Osteocyte (in vitro differentiated cells): Measurements from ENCODE around the gene ARHGAP30. TPM values are rescaled to one million over a fixed set of nuclear protein-coding genes. Genes with fewer than 3 reads are reported as not detected.

Experiments used
- DNase-seq: peaks from one replicate; pipeline ENCODE4 v3.0.0; 2021; ENCODE audit warnings: mixed read lengths; ENCODE audit not compliant: unreplicated experiment; ENCODE audit errors: extremely low spot score
- H3K27ac Mint-ChIP-seq: one replicate; pipeline ENCODE4 v1.8.0; 2021; ENCODE audit warnings: mild to moderate bottlenecking, mixed read lengths; ENCODE audit not compliant: unreplicated experiment
- H3K27me3 Mint-ChIP-seq: one replicate; pipeline ENCODE4 v1.8.0; 2021; ENCODE audit warnings: mixed read lengths; ENCODE audit not compliant: unreplicated experiment
- H3K36me3 Mint-ChIP-seq: one replicate; pipeline ENCODE4 v1.8.0; 2021; ENCODE audit warnings: mixed read lengths; ENCODE audit not compliant: unreplicated experiment
- H3K4me1 Mint-ChIP-seq: one replicate; pipeline ENCODE4 v1.8.0; 2021; ENCODE audit warnings: mixed read lengths; ENCODE audit not compliant: unreplicated experiment
- H3K4me3 Mint-ChIP-seq: one replicate; pipeline ENCODE4 v1.8.0; 2021; ENCODE audit warnings: mild to moderate bottlenecking, moderate library complexity, mixed read lengths; ENCODE audit not compliant: unreplicated experiment
- H3K9me3 Mint-ChIP-seq: one replicate; pipeline ENCODE4 v1.8.0; 2021; ENCODE audit warnings: mixed read lengths; ENCODE audit not compliant: unreplicated experiment
- total RNA-seq: library from RNA; stranded (reverse); gene quantifications from 2 replicates; pipeline ENCODE4 v1.2.1, GENCODE V29; 2021
- TF ChIP-seq, protein P1 (sequence below): fragments of 200-600 bp; sonication (generic); IDR thresholded peaks from 2 replicates; pipeline ENCODE4 v1.5.0; 2021; ENCODE audit warnings: antibody characterized with exemption, mild to moderate bottlenecking, moderate library complexity

Gene ARHGAP30
- total RNA-seq, 1 donor from 2014 or later = not detected

DNA sequence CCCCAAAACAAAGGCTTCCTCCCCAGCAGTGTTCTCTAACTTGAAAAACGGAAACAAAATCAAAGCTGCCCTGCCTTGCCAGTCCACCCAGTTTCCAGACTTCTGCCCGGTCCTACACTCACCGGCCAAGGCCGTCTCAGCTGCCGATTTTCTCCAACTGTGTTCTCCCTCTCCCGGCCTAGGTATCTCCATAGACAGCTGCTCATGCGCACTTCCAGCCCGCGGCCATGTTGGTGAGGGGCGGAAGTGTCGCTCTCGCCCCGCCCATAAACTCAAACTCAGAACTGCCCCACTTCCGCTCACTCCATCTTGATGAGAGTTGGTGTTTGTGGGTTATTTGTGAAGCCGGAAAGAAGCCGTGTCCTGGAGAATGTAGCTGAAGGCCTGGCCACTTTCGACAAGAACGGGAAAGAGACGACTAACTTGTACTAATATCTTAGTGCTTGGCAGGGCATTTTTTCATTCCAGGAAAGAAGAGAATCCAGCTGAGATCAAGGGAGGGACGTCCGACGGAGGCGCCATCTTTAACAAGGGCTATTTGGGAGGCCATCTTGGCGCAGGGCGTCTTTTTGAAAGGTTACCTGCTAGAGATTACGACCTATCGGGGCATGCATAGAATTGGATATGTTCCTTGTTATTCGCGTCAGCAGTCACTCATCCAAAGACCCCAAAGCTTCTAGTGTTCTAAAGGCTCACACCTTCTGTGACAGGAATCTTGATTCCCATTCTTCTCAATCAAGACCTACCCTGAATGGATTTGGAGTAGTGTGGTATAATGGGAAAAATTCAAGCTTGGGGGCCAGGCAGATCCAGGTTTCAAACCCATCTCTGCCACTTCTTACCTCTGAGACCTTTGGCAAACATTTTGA lies 23.7 kb downstream of the ARHGAP30 start, which contains the start of gene USF1:
TSS of gene USF1 (minus strand) at position 242 of the 869 bp plus-strand sequence. CDS start 2,702 bp downstream, outside the sequence.
- H3K27me3 Mint-ChIP-seq = no peaks in the 10 kb centered on the region
- H3K9me3 Mint-ChIP-seq = peaks cover 24% of the 10 kb centered on the region
- peaks cover 10% of the 10 kb centered on the region for H3K36me3 Mint-ChIP-seq
- H3K27ac Mint-ChIP-seq = peak within 1 kb of the TSS; percentile 100
- peaks cover 14% of the 10 kb centered on the region for H3K4me1 Mint-ChIP-seq
- peak; percentile 97 for DNase-seq
- TF ChIP-seq, protein P1, sequence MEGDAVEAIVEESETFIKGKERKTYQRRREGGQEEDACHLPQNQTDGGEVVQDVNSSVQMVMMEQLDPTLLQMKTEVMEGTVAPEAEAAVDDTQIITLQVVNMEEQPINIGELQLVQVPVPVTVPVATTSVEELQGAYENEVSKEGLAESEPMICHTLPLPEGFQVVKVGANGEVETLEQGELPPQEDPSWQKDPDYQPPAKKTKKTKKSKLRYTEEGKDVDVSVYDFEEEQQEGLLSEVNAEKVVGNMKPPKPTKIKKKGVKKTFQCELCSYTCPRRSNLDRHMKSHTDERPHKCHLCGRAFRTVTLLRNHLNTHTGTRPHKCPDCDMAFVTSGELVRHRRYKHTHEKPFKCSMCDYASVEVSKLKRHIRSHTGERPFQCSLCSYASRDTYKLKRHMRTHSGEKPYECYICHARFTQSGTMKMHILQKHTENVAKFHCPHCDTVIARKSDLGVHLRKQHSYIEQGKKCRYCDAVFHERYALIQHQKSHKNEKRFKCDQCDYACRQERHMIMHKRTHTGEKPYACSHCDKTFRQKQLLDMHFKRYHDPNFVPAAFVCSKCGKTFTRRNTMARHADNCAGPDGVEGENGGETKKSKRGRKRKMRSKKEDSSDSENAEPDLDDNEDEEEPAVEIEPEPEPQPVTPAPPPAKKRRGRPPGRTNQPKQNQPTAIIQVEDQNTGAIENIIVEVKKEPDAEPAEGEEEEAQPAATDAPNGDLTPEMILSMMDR = no peak
- peak within 1 kb of the TSS; percentile 93 for H3K4me3 Mint-ChIP-seq

DNA sequence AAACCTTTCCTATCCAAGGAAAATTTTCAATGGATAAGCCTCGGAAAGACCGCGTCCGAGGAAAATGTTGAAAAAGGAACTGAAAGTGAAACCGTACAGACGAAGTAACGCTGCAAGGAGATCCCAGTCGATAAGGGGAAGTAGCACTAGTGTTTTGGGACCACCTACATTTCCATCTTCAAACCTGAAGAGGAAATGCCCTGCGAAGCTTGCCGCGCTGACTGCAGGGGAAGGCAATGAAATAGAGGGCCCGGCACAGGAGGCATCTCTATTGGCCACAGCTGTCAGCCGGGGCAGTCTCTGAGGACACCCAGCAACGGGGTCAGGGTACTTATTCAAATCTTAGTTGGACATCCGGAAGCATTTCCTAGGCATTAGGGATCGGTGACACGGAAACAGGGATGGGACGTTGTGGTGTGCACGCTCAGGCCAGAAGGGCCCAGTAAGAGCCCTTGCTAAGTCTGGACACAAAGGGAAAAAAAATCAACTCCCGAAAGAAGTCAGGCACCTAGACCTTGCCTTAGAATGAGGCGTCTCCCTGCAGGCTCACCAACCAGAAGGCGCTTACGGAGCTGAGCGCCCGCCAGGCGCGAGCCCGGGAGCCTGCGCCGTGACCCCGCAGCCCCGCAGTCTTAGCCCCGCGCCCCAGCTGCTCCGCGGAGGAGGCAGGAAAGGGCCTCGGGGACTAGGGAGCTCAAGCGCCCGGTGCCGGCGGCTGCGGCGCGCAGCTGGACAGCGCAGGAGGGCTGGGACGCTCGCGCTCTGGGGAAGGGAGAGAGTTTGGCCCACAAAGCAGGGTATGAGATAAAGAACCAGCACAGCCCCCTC lies 24.6 kb downstream of the ARHGAP30 start:
- H3K4me1 Mint-ChIP-seq = peaks cover 14% of the 10 kb centered on the region
- TF ChIP-seq, protein P1 = no peak

GRCh38 chr1:161044535-161044907 lies 25.2 kb downstream of the ARHGAP30 start:
- peak overlapping the region; percentile 100 for H3K27ac Mint-ChIP-seq
- peaks cover 21% of the 10 kb centered on the region for H3K36me3 Mint-ChIP-seq
- DNase-seq = no peak
- H3K9me3 Mint-ChIP-seq = peaks cover 20% of the 10 kb centered on the region
- peak overlapping the region; percentile 93 for H3K4me3 Mint-ChIP-seq
- TF ChIP-seq, protein P1 = no peak
- H3K4me1 Mint-ChIP-seq = peaks cover 14% of the 10 kb centered on the region
- no peaks in the 10 kb centered on the region for H3K27me3 Mint-ChIP-seq

More for the DNA sequence above, 24.6 kb downstream of the ARHGAP30 start:
- Mint-ChIP-seq H3K27ac (peak overlapping the region; percentile 100), H3K9me3 (peaks cover 24% of the 10 kb centered on the region), H3K36me3 (peaks cover 15% of the 10 kb centered on the region), H3K4me3 (peak overlapping the region; percentile 93), H3K27me3 (no peaks in the 10 kb centered on the region)
- no peak for DNase-seq

DNA sequence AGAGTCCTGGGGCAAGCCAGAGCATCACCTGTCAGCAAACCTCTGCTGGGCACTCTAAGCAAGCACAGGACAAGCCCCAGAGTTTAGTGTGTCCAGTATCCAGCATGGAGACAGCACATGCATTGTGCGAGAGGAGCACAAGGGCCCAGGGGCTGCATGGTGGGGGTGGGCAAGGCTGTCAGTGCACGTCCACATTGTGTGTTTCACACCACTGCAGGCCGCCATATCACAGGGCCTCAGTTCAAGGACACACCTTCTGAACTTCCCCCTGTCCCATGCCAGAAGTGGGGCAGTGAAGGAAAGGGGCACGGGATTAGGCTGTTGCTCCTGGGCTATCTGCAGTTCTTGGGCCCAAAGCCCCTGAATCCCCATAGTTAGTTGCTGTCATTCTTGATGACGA lies 30.1 kb downstream of the ARHGAP30 start:
- TF ChIP-seq, protein P1 = no peak
- Mint-ChIP-seq H3K27me3 (no peaks in the 10 kb centered on the region), H3K4me3 (no peak overlapping the region), H3K9me3 (no peaks in the 10 kb centered on the region), H3K36me3 (peaks cover 24% of the 10 kb centered on the region), H3K4me1 (peaks cover 11% of the 10 kb centered on the region), H3K27ac (no peak overlapping the region)
- DNase-seq = no peak
